ENCODE data around the gene TBC1D22A. TPM values are rescaled to one million over a fixed set of nuclear protein-coding genes. Genes with fewer than 3 reads are reported as not detected.

TBC1D22A gene
- total RNA-seq, 2 experiments from 2014 or later = 22.3 to 43.9 TPM

DNA sequence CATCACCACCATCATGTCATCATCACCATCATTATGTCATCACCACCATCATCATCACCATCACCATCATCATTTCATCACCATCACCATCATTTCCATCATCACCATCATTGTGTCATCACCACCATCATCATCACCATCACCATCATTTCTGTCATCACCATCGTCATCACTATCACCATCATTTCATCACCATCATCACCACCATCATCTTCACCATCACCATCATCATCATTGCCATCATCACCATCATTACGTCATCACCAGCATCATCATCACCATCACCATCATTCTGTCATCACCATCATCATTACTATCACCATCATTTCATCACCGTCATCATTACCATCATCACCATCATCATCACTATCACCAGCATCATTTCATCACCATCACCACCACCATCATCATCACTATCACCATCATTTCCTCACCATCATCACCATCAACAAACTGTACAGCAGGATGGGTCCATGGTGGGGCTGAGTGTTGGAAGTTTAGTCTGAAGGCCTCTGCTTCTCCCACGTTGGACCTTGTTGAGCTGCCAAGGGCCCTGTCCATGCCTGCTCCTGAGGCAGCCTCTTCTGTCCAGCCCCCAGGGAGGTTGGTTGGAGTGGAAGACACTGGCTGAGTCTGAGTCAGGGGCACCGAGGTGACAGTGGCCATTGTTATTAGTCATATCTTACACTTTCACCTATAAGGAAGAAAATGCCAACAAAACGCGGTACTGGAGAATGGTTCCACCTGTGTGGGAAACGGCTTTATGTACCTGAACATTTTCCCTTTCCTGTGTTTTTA is 247.1 kb downstream of the TBC1D22A start:
- intact Hi-C loops (cut with micrococcal nuclease; ENCODE audit: unreplicated experiment) = no loop called here

DNA sequence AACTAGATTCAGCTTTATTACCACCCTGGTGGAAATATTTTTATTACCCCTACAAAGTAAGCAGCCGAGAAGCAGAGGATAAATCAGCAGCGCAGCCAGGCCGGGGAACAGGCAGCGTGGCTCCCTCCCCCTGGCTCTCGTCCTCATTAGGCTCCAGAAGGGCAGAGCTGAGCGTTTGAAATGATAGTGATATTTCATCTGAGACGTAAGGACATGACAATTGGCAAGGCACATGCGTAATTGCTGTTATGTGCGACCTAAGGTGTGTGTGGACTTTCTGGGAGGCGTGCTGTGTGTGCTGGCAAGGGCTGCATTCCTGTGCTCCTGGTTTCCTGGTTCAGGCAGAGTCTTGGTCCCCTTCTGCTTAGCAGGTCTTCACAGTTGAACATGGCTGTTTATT is 247.8 kb downstream of the TBC1D22A start:
- CTCF ChIA-PET (ENCODE audit: unreplicated experiment) = no interaction called here
- H3K9me3 ChIP-seq (ENCODE audit: low read length) = no peaks in the 10 kb centered on the region
- H3K4me2 ChIP-seq (ENCODE audit: low read length) = no peak overlapping the region
- H4K20me1 ChIP-seq (ENCODE audit: insufficient read depth, low read length) = no peaks in the 10 kb centered on the region
- peaks cover 18% of the 10 kb centered on the region for H3K36me3 ChIP-seq (ENCODE audit: insufficient read depth, low read length)
- no peaks in the 10 kb centered on the region for H3K9me2 ChIP-seq (ENCODE audit: insufficient read depth, low read length)
- TF ChIP-seq, protein P1, sequence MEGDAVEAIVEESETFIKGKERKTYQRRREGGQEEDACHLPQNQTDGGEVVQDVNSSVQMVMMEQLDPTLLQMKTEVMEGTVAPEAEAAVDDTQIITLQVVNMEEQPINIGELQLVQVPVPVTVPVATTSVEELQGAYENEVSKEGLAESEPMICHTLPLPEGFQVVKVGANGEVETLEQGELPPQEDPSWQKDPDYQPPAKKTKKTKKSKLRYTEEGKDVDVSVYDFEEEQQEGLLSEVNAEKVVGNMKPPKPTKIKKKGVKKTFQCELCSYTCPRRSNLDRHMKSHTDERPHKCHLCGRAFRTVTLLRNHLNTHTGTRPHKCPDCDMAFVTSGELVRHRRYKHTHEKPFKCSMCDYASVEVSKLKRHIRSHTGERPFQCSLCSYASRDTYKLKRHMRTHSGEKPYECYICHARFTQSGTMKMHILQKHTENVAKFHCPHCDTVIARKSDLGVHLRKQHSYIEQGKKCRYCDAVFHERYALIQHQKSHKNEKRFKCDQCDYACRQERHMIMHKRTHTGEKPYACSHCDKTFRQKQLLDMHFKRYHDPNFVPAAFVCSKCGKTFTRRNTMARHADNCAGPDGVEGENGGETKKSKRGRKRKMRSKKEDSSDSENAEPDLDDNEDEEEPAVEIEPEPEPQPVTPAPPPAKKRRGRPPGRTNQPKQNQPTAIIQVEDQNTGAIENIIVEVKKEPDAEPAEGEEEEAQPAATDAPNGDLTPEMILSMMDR (conservative IDR thresholded peaks at IDR 0.05; ENCODE audit: low read length) = no peak
- no peak for TF ChIP-seq EZH2phosphoT487 (IDR thresholded peaks at IDR 0.05; ENCODE audit: borderline replicate concordance, low read depth, low read length)
- POLR2A ChIA-PET = no interaction called here
- no peak overlapping the region for H3K27ac ChIP-seq (ENCODE audit: low read depth, low read length, poor library complexity, severe bottlenecking)
- intact Hi-C loops (cut with micrococcal nuclease; ENCODE audit: unreplicated experiment) = no loop called here
- DNase-seq (ENCODE audit: low spot score) = no peak
- no TSS peak for BruUV-seq (replicated peaks)
- H2AFZ ChIP-seq (ENCODE audit: low read length) = no peak overlapping the region
- no peaks in the 10 kb centered on the region for H3K4me1 ChIP-seq (ENCODE audit: insufficient read depth, low read length, poor library complexity, severe bottlenecking)
- H3K79me2 ChIP-seq (ENCODE audit: insufficient read depth, low read depth, low read length) = no peaks in the 10 kb centered on the region
- no peak overlapping the region for H3K4me3 ChIP-seq (ENCODE audit: low read depth, low read length, poor library complexity, severe bottlenecking)

More for the DNA sequence above, 247.1 kb downstream of the TBC1D22A start:
- Histone ChIP-seq H4K20me1 (ENCODE audit: insufficient read depth, low read length) (no peaks in the 10 kb centered on the region), H3K4me3 (ENCODE audit: low read depth, low read length, poor library complexity, severe bottlenecking) (no peak overlapping the region), H3K4me1 (ENCODE audit: insufficient read depth, low read length, poor library complexity, severe bottlenecking) (no peaks in the 10 kb centered on the region), H3K9me2 (ENCODE audit: insufficient read depth, low read length) (no peaks in the 10 kb centered on the region), H3K36me3 (ENCODE audit: insufficient read depth, low read length) (peaks cover 25% of the 10 kb centered on the region), H3K4me2 (ENCODE audit: low read length) (no peak overlapping the region), H3K27ac (ENCODE audit: low read depth, low read length, poor library complexity, severe bottlenecking) (no peak overlapping the region), H3K79me2 (ENCODE audit: insufficient read depth, low read depth, low read length) (no peaks in the 10 kb centered on the region), H2AFZ (ENCODE audit: low read length) (no peak overlapping the region), H3K9me3 (ENCODE audit: low read length) (no peaks in the 10 kb centered on the region)
- POLR2A ChIA-PET = no interaction called here
- CTCF ChIA-PET (ENCODE audit: unreplicated experiment) = no interaction called here
- DNase-seq (ENCODE audit: low spot score) = no peak
- TF ChIP-seq, protein P1 (conservative IDR thresholded peaks at IDR 0.05; ENCODE audit: low read length) = no peak
- no peak for TF ChIP-seq EZH2phosphoT487 (IDR thresholded peaks at IDR 0.05; ENCODE audit: borderline replicate concordance, low read depth, low read length)
- no TSS peak for BruUV-seq (replicated peaks)

DNA sequence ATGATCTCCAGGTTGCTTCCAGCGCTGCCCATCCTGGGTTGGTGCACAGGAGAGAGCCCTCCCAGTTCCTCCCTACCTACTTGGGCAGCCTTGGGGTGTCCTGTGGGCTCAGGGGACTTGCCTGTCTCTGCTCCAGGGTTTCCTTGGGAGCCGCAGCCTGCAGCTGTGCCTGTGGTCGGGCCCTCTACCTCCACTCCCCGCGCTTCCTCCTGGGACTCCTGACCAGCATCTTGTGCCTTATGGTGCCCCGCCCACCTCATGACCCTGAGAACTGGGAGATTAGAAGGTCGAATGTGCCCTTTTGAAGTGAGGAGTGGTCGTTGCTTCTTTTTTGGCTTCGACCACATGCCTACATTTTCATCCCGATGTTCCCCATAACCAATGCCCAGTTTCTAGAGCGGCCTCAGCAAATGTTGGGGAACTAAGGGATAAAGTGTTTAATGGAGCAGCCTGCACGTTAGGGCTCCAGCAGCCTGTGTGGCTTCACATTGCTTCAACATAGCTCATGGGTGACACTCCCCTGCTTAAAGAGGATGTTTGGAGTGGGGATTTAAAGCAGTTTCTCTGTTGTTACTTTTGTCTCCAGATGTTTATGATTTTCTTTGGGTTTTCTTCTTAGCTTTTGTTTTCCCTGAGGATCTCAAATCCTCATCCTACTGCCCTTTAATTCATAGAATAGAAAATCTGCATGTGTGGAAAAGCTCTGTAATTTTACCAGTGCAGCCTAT is 248.8 kb downstream of the TBC1D22A start:
- Histone ChIP-seq H3K9me2 (ENCODE audit: insufficient read depth, low read length) (no peaks in the 10 kb centered on the region), H2AFZ (ENCODE audit: low read length) (no peak overlapping the region), H3K4me2 (ENCODE audit: low read length) (no peak overlapping the region), H3K79me2 (ENCODE audit: insufficient read depth, low read depth, low read length) (no peaks in the 10 kb centered on the region), H3K36me3 (ENCODE audit: insufficient read depth, low read length) (peaks cover 14% of the 10 kb centered on the region), H3K9me3 (ENCODE audit: low read length) (no peaks in the 10 kb centered on the region), H3K4me1 (ENCODE audit: insufficient read depth, low read length, poor library complexity, severe bottlenecking) (no peaks in the 10 kb centered on the region), H3K4me3 (ENCODE audit: low read depth, low read length, poor library complexity, severe bottlenecking) (no peak overlapping the region), H3K27ac (ENCODE audit: low read depth, low read length, poor library complexity, severe bottlenecking) (no peak overlapping the region), H4K20me1 (ENCODE audit: insufficient read depth, low read length) (no peaks in the 10 kb centered on the region)
- CTCF ChIA-PET (ENCODE audit: unreplicated experiment) = no interaction called here
- no peak for TF ChIP-seq EZH2phosphoT487 (IDR thresholded peaks at IDR 0.05; ENCODE audit: borderline replicate concordance, low read depth, low read length)
- TF ChIP-seq, protein P1 (conservative IDR thresholded peaks at IDR 0.05; ENCODE audit: low read length) = no peak
- BruUV-seq (replicated peaks) = no TSS peak
- POLR2A ChIA-PET = interaction anchor here (1.1 kb wide), 1 partner anchor 8 kb away, joined by 3 read pairs; no protein-coding TSS in a partner anchor
- DNase-seq (ENCODE audit: low spot score) = no peak
- intact Hi-C loops (cut with micrococcal nuclease; ENCODE audit: unreplicated experiment) = no loop called here

Data from OCI-LY7 (cell line).